GM12892 (cell line): Measurements from ENCODE around the gene COL5A1.

Source experiments
- DNase-seq: peaks from one replicate; pipeline ENCODE4 v3.0.0; 2011; ENCODE audit not compliant: insufficient read length
- FAIRE-seq: peaks from 2 replicates; lab custom pipeline; 2011; peaks lifted over from hg19 to GRCh38; lab: Jason Lieb, UNC
- POLR2A ChIP-seq: IDR thresholded peaks from 2 replicates; pipeline ENCODE4 v1.6.1; 2011; ENCODE audit warnings: low read depth, low read length, control low read depth
- POLR2AphosphoS5 ChIP-seq: IDR thresholded peaks from 2 replicates; pipeline ENCODE4 v1.6.1; 2011; ENCODE audit warnings: low read depth, low read length, control low read depth
- TAF1 ChIP-seq: IDR thresholded peaks from 2 replicates; pipeline ENCODE4 v1.6.1; 2011; ENCODE audit warnings: low read depth, mild to moderate bottlenecking, control low read depth, low read length, borderline replicate concordance

COL5A1 gene

DNA sequence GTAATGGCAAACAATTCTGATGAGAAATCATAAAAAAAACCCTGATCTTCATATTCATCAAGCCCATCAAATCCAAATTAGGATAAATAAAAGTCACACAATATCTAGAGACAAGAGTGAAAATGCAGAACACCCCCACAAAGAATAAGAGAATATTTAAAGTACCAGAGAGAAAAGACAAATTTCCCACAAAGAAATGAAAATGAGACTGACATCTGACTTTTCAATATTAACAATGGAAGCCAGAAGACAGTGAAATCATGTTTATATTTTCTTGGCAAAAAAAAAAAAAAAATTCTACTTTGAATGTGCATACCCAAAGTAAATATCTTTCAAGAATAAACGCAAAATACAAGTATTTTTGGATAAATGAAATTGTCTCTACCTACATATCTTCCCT is 28.9 kb upstream of the COL5A1 start:
- FAIRE-seq, result no peak
- DNase-seq, result no peak
- TF ChIP-seq POLR2AphosphoS5 (no peak), TAF1 (no peak), POLR2A (no peak)

DNA sequence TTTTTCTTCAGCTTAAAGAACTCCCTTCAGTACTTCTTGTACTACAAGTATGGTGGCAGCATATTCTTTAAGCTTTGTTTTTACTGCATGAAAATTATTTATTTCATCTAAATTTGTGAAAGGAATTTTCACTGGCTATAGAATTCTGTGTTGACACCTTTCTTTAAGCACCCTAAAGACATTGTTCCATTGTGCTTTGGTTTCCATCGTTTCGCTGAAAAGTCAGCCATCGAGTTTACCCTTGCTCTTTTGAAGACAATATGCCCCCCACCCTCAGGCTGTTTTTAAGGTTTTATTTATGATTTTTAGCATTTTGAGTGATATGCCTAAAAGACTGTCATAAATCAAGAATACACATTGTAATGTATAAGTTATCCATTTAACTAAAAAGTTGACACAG is 27.3 kb upstream of the COL5A1 start:
- DNase-seq (no peak), FAIRE-seq (no peak)
- no peak for TF ChIP-seq TAF1

- TF ChIP-seq POLR2A, result no peak
- no peak for TF ChIP-seq TAF1
- no peak for TF ChIP-seq POLR2AphosphoS5
- FAIRE-seq (no peak), DNase-seq (no peak)
Measured at GRCh38 chr9:134616341-134616740, 25.3 kb upstream of the COL5A1 start.

GRCh38 chr9:134617246-134617645 is 24.4 kb upstream of the COL5A1 start:
- FAIRE-seq (no peak), DNase-seq (no peak)
- TF ChIP-seq TAF1 (no peak), POLR2AphosphoS5 (no peak), POLR2A (no peak)

DNA sequence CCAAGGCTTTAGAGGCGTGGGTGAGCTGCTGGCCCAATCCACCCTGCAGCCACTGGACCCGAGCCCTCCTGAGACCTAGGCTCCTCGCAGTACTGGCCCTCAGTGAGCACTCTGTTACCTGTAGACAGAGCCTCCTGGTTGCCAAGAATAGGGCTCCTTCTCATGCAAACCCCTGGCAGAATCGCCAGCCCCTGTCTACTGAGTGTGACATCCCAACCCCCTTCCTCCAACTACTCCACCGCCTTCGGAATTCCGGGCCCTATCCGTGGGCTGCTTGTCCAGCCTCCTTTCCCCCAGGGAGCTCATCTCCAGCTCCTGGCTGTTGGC is 23.8 kb upstream of the COL5A1 start:
- TF ChIP-seq TAF1, result no peak
- no peak for TF ChIP-seq POLR2AphosphoS5
- no peak for TF ChIP-seq POLR2A
- DNase-seq, result no peak
- no peak for FAIRE-seq

GRCh38 chr9:134618163-134618832 is 23.3 kb upstream of the COL5A1 start:
- no peak for DNase-seq
- FAIRE-seq, result no peak
- no peak for TF ChIP-seq TAF1

- no peak for FAIRE-seq
- TF ChIP-seq POLR2A (no peak), POLR2AphosphoS5 (no peak), TAF1 (no peak)
- DNase-seq, result no peak
Measured at GRCh38 chr9:134618833-134619447, 22.7 kb upstream of the COL5A1 start.

DNA sequence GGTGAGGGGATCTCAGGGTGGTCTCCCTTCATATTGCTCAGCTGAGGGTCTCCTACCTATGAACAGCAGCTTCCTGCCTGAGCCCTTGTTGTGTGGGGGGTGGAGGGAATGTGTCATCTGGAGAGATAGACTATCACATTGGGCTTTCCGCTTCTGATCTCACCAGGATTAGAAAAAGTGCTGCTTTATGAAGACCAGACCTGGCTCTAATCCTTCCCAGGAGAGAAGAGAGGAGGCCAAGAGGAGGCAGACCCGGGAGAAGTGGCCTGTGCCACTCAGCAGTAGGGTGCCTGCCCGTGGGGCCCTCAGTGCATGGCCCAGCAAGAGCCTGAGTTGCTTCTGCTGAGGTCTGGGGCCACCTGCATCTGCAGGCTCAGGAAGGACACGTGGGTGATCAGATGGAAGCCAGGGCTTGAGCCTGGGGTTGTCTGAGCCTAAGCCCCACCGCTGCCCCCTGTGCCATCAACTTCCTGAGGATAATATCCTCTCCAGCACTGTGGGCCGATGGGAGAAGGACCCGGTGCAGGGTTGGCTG is 22.1 kb upstream of the COL5A1 start:
- no peak for DNase-seq
- TF ChIP-seq TAF1 (no peak), POLR2AphosphoS5 (no peak), POLR2A (no peak)
- no peak for FAIRE-seq

- DNase-seq (no peak), FAIRE-seq (no peak)
- TF ChIP-seq POLR2AphosphoS5 (no peak), POLR2A (no peak), TAF1 (no peak)
Measured at GRCh38 chr9:134619983-134620661, 21.5 kb upstream of the COL5A1 start.

DNA sequence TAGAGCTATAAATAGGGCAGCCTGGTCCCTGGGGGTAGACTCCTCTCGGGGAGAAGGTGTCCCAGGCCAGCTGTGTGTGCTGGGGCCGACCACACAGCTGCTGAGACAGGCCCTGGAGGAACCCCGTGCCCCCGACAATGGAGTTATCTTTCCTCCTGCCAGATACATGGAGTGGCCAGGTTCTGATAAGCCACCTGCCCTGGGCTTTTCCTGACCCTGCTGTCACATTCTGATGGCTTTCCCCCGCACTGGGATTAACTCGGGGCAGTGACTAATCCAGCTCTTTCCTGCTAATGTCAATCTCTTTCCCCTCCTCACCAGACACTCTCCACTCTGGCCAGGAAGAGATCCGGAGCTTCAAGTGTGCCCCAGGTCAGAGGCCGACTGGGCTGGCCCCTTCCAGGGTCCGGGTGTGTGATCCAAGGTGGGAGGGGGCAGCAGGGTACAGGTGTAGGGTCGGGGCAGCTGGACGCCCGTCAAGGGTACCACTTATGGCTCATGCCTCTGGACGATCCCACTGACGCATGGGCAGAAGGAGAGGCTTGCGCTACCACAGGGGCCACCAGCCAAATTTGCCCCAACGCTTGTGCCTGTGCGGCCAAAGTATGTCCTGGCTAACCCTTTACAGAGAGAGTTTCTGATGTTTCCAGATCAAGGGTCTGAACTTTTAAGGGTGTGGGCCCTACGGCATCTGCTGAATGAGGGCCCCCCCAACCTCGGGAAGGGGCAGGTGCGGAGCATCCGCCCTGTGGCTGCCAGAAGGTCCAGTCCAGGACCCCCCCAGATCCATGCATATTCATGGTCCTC is 20.6 kb upstream of the COL5A1 start:
- no peak for FAIRE-seq
- DNase-seq, result no peak
- TF ChIP-seq TAF1, result no peak
- no peak for TF ChIP-seq POLR2AphosphoS5
- TF ChIP-seq POLR2A, result no peak

GRCh38 chr9:134621558-134622110 is 20.0 kb upstream of the COL5A1 start:
- DNase-seq (no peak), FAIRE-seq (no peak)
- TF ChIP-seq POLR2A (no peak), TAF1 (no peak), POLR2AphosphoS5 (no peak)
